GM19351 (cell line): Measurements from ENCODE around the gene AMOTL1.
"Not testable (repeated sequence)": the region's sequence is repeated elsewhere in the genome, so short reads cannot be mapped to it uniquely, and the experiment has no call there.

Source experiments
- ATAC-seq: cut with Tn5 transposase; IDR thresholded peaks from one replicate; pipeline ENCODE4 v1.9.1; 2021; ENCODE audit warnings: mild to moderate bottlenecking, moderate library complexity; ENCODE audit not compliant: unreplicated experiment

AMOTL1 gene

DNA sequence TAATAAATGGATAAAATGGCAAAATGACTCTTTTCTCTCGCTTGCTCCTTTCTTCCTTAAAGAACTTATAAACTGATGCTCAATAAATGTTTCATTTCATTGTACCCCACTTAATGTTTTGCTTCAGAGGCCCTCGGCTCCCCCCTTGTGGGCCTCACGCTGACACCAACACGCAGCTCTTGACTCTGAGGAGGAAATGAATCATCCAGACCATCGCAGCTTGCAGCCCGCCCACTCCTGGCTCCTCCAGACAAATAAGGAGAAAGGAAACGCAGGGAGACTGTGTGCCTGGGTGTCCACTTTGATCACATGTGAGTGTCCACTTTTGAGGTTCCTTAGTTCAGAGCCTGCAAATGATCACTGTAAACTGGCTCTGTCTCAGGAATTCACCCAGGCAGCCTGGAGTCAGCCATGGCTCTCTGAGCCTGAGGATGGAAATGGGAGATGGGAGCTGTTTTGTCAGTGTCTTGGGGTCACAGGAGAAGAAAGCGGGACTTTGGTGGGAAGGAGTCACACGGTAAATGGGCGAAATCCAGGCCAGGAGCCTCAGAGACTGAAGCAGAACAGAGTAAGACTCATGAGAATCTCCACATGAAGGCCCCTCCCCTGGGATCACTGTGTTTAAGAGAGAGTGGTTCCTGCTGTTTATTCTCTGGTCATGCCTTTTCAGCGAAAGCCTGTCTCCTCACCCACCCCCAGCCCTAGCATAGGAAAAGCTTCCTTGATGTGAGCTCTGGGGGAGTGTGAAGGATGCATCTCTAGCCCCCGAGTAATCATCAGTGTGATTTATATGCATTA is 108.7 kb downstream of the AMOTL1 start:
- ATAC-seq: peak; percentile 96

DNA sequence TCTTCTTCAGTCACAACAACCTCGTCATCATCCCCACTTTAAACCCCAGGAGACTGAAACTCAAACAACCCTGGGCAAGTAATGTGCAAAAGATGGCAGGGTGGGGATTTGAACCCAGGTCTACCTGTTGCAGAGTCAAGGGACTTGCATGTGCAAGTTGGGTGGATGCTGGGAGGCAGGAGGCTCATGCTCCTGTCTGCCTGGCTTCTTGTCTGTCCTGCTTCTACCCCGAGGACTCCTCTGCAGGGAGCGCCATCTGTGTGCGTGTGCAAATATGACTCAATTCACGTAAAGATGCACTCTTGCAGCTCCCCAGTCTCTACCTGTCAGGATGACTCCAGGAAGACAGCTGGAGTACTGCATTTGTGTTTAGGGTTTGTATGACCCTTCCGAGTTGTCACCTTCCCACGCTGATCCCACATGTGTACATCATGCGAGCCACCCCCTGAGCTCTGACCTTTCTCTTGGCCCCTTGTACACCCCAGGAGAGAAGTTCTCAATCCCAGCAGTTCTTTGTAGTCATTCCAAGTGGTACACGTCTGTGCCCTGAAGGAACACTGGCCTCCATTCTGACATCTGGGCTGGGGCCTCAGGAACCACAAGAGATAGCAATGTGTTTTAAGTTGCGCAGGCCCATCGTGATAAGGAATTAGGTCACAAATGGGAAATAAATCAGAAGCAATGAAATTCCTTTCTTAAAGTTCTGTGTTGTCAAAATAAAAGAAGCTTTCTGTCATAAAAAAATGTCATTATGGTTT is 109.5 kb downstream of the AMOTL1 start:
- no peak for ATAC-seq

DNA sequence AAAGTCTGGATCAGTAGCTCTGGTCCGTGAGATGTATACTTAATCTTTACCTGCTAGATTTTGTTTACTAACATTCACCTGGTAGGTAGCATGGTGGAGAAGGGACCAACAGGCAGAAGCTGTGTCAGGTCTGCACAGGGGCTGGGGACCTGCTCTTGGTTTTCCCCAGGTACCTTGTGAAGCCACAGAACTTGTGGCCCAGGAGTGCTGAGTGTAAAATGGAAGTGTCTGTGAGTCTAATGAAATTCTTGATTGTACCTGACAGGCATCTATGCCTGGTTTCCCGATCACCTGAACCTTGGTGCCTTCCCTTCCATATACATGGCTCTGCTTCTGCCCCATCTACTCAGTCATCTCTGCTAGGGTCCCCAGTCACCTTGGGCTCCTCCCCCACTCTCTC is 110.8 kb downstream of the AMOTL1 start:
- ATAC-seq: no peak

DNA sequence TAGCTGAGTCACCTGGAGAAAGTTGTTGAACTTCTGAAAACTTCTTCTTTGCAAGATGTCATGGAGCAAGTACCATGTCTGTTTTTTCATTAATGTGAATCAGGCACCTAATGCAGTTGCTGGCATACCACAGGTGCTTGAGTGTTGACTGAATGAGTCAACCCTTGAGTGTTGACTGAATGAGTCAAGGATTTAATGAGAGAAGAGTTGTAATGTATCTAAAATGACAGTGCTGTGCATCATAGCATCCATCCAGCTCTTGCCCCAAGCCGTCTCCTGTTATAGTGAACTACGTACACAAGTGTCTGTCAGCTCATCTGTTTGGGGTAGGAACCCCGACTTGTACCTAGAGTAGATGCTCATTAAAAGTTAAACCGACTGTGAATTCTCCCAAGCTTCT is 112.1 kb downstream of the AMOTL1 start:
- ATAC-seq: no peak

DNA sequence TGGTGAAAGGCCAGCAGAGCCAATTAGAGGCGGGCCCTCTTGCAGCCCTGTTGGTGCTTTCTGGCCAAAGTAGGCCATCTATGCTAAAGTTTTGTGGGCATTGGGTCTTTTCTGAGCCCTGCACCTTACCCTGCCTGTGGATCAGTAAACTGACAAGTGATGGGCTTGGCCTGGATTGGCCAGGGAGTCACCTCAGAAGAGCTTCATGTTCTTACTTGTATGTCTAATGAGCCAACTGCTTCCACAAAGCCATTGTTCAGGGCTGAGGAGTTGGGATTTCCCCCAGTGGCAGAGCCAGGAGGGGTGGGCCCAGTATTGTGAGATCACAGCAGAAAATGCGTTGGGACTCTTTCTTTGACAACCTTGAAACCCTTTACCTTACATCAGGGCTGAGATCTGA is 114.8 kb downstream of the AMOTL1 start:
- ATAC-seq: no peak

DNA sequence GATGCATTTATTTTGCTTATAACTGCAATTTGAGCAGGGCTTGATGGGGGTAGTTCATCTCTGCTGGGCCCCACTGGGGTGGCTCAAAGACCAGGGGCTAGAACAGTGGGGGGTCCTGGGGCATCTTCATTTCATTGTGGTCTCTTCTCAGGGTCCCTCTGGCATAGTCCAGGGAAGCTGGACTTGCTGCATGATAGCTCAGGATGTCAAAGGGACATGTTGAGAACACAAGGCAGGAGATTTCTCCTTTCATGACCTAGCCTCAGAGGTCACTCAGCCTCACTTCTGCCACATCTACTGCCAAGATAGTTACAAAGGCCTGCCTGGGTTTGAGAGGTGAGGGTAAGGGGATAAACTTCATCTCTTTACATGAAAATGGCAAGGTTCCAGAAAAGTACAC is 115.7 kb downstream of the AMOTL1 start:
- no peak for ATAC-seq

DNA sequence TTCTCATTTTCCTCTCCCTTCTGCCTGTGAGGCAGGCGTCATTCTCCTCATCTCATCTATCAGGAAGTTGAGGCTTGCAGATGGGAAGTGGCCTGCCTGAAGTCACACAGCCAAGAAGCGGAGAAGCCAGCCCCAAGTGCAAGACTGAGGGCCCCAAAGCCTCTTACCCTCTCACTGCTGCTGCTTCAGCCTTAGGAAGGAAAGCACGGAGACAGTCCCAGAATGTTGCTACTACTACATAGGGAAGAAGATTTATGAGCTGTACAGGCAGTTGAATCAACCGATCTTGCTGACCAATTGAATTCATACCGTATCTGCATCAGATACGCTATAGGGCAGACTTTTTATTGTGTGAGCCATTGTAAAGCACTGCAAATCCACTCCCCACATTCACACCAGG is 116.2 kb downstream of the AMOTL1 start:
- ATAC-seq: no peak

DNA sequence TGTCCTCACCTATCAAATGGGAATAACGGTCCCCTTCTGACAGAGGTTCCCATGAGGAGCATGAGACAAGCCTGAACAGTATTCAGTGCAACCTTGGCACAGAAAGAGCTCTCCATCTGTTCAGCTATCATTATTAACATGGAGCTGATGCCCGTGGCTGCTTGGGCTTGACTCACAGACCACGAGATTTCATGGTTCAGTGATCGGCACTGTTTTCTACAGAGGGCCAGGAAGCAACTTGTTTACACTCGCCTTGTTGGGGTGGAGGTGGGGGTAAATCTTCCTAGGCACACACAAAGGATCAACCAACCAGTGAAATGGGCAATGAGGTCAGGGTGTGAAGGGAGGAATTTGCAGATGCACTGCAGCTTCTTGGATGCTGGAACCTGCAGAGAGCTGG is 117.0 kb downstream of the AMOTL1 start:
- peak; percentile 69 for ATAC-seq

DNA sequence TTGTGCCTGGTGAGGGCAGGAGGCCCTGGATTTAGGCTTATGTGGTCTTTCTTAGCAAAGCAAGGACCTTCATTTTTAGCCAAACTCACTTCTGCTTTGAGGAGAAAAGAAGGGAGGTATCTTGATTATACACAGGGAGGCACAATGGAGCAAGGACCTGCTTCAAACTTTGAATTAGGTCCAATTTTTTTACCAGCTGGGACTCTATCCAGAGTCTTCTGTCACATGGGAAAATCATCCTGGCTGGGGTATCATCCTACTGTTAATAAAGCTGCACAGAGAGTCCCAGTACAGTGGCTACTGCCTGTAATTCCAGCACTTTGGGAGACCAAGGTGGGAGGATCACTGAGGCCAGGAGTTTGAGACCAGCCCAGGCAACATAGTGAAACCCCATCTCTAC is 117.4 kb downstream of the AMOTL1 start:
- ATAC-seq: no peak

DNA sequence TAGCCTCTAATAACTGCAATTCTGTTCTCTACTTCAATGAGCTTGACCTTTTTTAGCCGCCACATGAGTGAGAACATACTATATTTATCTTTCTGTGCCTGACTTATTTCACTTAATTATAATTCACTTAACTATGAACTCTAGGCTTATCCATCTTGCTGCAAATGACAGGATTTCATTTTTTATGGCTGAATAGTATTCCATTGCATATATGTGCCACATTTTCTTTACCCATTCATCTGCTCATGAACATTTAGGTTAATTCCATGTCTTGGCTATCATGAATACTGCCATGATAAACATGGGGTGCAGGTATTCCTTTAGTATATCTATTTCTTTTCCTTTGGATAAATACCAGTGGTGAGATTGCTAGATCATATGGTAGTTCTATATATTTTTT is 120.0 kb downstream of the AMOTL1 start:
- no peak for ATAC-seq

DNA sequence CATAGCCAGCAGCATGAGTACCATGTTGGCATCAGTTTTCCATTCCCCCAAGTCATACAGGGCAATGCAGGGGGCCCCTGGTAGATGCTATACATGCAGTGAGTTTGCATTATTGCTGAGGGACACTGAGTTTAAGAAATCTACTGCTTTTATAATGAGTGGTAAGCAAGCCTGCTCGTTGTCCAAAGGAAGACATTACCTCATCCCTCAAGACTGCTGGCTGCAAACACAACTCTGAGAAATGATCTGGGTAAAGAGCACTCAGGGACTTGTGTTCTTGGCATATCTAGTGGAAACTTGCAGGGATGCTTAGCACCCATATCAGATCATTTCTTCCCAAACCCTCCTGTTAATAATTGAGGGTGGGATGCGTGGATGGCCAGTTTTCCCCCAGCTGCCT is 127.3 kb downstream of the AMOTL1 start:
- ATAC-seq: no peak

DNA sequence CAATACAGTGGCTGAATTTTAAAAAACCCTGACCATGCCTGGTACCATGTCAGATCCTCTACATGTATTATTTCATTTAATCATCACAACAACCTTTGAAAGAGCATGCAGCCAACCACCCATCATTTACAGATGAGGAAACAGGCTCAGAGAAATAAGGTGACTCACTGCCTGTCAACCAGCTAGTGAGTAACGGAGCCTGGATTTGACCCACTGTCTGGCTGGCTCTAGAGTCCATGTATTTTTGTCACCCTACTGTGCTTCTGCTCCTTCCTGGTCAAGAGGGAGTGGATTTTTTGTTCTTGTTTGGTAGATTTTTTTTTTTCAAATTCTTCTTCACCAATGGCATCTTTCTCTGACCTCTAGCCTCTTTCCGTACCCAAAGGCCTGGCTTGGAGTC is 127.8 kb downstream of the AMOTL1 start:
- ATAC-seq: no peak

DNA sequence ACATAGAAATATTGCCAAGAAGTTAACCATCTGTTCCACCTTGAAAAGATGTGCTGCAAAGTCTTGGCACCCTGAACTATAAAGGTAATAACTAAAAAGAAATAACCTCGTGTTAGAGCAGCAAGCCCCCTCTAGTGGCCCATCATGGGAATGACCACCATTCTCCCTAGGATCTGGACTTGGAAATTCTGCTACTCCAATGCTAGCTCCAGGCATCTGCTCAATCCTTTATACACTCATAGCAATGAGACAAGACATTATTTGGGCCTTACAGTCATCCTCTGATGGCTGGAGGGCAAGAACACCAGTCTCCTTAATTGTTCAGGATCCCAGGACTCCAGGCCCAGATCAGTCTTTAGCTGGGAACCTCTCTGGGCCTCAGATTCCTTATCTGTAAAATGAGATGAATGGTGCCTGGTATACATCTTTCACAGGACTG is 129.2 kb downstream of the AMOTL1 start:
- ATAC-seq: peak; percentile 79

DNA sequence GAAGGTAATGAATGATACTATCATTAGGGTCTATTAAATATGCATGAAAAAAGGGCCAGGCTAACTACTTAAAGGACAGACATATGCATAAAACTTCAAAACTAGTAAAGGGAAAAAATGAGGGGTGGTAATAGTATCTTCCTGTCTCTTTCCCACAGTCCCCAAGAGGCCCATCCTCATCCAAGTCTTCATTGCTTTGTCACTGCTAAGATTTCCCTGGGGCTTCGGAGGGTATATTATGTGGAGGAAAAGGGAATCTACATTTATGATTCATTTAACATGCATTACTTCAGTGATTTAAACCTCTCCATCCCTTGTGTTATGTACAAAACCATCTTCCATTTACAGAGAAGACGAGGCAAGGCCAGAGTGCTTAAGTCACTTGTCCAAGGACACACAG is 139.1 kb downstream of the AMOTL1 start:
- no peak for ATAC-seq

DNA sequence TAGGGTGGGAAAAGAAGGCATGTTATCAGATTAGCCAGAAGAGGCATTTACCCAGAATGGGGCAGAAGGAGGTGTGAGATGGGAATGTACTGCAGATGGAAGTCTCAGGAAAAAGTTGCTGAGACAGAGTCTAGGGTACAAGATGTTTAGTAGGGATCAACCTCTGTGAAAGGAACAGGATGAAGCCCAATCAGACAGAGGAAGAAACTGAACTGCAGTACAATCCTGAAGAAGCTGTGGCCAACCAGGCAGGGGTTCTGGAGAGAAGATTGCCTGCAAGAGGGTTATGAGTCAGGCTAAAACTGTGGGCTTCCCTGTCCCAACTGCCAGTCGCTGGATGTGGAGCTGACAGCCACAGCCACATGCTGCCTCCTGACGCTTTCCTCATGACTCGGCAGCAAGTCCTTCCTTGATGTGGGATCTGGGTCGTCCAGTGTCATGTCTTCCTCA is 141.2 kb downstream of the AMOTL1 start:
- no peak for ATAC-seq

DNA sequence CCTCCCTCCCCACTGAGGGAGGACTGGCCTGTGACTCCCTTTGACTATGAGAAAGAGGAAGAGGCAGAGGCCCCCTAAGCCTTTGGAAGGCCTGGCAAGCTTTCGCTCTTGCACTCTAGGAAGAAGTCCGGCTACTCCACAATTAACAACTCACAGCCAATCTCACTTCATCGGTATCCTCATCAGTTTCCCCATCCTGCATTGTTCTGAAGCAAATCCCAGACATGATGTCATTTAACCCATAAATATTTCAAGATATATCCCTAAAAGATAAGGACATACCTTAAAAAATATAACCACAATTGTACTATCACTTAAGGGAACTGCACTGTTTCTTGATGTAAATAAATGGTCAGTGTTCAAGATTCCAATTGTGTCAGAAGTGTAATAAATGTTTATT is 142.1 kb downstream of the AMOTL1 start:
- no peak for ATAC-seq

DNA sequence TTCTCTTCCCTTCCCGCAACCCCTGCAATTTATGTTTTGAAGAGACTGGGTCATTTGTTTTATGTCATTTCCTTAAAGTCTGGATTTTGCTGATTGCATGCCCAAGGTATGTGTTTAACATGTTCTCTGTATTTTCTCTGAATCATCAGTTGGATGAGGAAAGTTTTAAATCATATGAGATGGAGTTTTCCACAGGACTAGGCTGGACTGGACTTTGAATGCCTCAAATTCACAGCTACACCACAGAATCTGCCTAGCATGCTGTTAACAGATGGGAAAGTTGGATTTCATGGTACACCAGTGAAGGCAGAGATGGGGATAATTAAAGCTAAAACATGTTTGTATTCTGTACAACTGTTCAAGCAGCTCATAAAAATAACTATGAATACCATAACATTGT is 142.6 kb downstream of the AMOTL1 start:
- ATAC-seq: no peak

DNA sequence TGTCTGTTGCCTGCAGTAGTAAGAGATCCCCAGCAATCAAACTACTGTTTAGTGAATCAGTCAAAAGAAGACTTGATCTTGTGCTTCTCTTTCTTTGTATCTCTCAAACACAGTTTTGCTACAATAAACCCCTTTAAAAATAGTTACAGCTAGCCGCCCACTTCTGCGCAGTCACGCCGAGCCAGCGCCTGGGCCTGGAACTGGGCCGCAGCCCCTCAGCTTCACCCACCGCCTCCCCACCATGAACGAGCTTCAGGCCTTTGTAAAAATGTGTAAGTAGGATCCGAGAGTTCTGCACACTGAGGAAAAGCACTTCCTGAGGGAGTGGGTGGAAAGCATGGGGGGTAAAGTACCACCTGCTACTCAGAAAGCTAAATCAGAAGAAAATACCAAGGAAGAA is 144.7 kb downstream of the AMOTL1 start:
- no peak for ATAC-seq

DNA sequence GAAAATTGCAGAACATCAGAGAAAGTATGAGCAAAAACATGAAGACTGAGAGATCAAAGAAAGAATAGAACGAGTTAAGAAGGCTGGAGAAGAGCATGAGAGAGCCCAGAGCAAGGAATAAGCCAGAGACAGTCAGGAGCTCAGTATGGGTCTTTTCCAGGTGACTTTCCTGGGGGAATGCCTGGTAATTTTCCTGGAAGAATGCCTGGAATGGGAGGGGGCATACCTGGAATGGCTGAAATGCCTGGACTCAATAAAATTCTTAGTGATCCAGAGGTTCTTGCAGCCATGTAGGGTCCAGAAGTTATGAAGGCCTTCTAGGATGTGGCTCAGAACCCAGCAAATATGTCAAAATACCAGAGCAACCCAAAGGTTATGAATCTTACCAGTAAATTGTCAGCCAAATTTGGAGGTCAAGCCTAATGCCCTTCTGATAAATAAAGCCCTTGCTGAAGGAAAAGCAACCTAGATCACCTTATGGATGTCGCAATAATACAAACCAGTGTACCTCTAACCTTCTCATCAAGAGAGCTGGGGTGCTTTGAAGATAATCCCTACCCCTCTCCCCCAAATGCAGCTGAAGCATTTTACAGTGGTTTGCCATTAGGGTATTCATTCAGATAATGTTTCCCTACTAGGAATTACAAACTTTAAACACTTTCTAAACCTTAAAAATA is 145.7 kb downstream of the AMOTL1 start:
- ATAC-seq: not testable (repeated sequence)

DNA sequence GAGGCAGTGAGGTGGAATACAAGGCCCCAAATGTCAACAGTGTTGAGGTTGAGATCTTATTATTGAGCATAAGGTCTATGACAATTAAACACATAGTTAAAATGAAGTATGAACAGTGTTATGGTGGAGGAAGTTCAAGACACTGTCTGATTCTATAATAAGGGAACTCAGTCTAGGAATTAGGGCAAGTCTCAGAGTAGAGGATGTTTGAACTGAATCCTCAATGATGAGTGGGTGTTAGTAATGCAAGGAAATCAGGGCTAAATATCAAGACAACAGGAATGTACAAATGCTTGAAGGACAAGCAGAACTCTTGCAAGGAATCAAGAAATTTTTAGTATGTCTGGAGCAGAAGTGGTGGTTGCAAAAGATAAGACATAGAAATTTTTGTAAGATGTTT is 152.2 kb downstream of the AMOTL1 start:
- ATAC-seq: no peak

DNA sequence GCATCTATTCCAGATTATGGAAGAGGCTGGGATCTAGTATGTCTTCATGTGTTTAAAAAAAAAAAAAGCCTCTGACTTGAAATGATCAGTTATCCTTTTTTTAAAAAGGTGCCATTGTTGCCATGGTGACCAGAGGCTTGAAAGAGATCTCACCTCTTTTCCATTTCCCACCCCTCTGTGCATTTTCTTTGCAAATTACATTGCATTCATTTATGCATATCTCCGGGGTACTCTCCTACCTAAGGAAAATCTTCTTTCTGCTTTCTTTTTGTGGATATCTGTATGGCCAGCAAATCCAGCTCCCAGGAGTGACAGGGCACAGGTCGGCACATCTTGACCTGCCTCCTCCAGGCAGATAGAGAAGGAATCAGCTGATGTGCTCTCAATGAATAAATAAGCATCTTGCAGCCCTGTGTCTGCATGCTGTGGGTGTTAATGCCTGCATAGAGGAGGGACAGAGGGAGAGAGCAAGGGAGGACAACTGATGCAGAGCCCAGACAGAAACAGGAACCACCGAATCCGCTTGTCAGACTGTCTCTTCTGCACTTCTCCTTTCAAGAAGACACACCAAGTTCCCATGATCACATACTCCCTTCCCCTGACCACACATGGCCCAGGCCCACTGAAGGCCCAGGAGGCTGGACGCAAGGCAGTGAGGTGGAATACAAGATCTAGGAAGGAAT is 154.3 kb downstream of the AMOTL1 start:
- ATAC-seq: no peak
